ENCODE data around the gene TUBGCP3.

TUBGCP3 gene

DNA sequence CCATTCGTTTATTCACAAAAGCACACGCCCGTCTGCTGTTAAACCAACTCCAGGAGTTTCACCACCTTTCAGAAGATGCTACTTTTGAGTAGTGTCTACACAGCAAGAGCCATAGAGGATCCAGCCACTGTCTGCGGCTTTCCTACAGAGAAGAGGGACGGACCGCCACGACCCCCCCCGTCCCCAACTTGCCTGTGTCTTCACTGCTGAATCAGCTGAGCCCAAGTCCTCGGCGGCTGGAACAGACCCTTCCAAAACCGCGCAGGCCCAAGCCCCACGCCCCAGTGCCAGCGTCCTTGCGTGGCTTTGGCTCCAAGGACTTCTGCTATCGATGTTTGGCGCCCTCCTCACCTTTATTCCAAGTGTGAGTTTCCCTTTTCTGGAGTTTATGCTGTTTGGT is 146.7 kb downstream of the TUBGCP3 start:
- H3K4me3 ChIP-seq (ENCODE audit: low read depth, low read length) = no peak overlapping the region
- DNase-seq (ENCODE audit: low read depth) = no peak
- TF ChIP-seq, protein P1, sequence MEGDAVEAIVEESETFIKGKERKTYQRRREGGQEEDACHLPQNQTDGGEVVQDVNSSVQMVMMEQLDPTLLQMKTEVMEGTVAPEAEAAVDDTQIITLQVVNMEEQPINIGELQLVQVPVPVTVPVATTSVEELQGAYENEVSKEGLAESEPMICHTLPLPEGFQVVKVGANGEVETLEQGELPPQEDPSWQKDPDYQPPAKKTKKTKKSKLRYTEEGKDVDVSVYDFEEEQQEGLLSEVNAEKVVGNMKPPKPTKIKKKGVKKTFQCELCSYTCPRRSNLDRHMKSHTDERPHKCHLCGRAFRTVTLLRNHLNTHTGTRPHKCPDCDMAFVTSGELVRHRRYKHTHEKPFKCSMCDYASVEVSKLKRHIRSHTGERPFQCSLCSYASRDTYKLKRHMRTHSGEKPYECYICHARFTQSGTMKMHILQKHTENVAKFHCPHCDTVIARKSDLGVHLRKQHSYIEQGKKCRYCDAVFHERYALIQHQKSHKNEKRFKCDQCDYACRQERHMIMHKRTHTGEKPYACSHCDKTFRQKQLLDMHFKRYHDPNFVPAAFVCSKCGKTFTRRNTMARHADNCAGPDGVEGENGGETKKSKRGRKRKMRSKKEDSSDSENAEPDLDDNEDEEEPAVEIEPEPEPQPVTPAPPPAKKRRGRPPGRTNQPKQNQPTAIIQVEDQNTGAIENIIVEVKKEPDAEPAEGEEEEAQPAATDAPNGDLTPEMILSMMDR (IDR thresholded peaks at IDR 0.05; ENCODE audit: control insufficient read depth, extremely low read depth, insufficient read depth) = no peak

DNA sequence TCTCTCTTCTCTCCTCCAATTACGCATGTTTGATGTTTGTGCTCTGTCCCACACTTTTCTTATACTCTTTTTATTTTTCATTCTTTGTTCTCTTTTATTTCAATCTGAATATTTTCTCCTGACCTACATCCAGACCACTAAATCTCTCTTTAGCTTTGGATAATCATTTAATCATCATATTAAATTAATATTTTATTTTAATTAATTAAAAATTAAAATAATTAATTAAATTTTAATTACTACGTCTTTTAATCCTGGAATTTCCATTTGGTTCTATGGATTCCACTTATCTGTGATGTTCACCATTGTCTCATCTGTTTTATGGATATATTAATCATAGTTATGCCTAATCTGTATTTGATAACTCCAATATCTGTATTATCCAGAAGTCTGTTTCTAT is 149.4 kb downstream of the TUBGCP3 start:
- TF ChIP-seq, protein P1 (IDR thresholded peaks at IDR 0.05; ENCODE audit: control insufficient read depth, extremely low read depth, insufficient read depth) = no peak
- H3K4me3 ChIP-seq (ENCODE audit: low read depth, low read length) = no peak overlapping the region
- DNase-seq (ENCODE audit: low read depth) = no peak

DNA sequence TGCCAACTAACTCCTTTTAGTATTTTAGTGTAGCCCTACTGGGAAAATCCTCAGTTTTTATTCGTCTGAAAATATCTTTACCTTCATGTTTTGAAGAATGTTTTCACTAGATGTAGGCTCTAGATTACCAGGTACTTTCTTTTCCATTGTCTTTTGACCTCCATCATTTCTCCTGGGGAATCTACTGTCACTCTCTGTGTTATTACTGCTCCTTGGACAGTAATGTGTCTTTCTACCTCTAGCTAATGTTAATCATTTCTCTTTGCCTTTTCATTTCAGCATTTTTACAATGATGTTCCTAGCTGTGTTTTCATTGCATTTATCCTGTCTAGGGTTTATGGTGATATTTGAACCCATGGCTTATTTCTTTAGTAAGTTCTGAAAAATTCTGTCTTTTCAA is 149.9 kb downstream of the TUBGCP3 start:
- no peak overlapping the region for H3K4me3 ChIP-seq (ENCODE audit: low read depth, low read length)
- no peak for DNase-seq (ENCODE audit: low read depth)
- TF ChIP-seq, protein P1 (IDR thresholded peaks at IDR 0.05; ENCODE audit: control insufficient read depth, extremely low read depth, insufficient read depth) = no peak

DNA sequence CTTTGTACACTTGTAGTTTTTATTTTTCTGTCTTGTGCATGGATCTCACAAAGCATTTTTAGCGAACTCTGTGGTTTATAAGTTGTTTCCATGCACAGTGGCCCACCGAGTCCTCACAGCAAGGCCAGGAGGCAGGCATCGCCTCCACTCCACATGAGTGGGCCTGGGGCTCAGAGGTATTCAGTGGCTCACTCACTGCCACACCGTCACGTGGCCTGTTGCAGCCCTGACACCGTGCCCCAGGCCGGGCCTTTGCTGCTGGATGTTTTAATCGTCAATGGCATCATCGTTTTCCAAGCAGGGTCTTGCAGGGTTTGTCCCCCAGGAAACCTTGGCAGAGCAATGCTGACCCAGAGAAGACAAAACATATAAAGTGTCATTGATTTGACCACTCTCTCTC is 152.0 kb downstream of the TUBGCP3 start:
- TF ChIP-seq, protein P1 (IDR thresholded peaks at IDR 0.05; ENCODE audit: control insufficient read depth, extremely low read depth, insufficient read depth) = no peak
- H3K4me3 ChIP-seq (ENCODE audit: low read depth, low read length) = no peak overlapping the region
- no peak for DNase-seq (ENCODE audit: low read depth)

Data from LNCaP clone FGC (cell line).